Measurements from ENCODE around the gene RAMAC.

Gene RAMAC

DNA sequence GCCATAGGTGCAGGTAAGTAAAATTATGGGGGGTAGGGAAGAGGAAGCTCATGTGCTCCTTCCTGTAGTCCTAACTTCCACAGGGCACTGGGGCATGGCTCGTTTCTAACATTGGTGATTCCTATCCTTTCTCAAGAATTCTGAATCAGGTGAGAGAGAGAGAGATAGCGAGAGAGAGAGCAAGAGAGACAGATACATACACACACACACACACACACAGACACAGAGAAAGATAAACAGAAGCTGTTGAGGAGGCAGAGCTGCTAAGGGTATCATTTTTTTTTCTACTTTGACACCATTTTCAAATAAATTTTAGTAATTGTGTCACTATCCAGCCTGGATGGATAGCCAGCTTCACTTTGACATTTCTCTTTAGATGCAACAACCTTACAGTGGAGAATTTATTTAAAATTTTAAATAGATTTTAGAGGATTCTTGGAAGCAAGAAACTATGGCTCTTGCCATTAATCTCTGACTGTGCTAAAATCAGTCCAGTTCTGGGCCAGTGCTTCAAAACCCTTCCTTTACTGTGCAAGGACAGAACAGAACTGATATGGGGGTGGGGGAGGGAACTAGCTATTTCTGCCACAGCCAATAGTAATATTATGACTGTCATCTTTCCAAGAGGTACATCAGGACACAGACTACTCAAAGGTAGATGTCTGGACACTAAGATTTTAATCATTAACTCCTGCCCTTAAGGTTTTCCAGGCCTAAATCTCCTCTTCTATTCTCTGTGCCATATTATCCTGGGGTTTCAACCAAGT lies 14.6 kb upstream of the RAMAC start:
- TF ChIP-seq FOXM1 (IDR thresholded peaks at IDR 0.05; ENCODE audit: borderline replicate concordance, low read depth): no peak

DNA sequence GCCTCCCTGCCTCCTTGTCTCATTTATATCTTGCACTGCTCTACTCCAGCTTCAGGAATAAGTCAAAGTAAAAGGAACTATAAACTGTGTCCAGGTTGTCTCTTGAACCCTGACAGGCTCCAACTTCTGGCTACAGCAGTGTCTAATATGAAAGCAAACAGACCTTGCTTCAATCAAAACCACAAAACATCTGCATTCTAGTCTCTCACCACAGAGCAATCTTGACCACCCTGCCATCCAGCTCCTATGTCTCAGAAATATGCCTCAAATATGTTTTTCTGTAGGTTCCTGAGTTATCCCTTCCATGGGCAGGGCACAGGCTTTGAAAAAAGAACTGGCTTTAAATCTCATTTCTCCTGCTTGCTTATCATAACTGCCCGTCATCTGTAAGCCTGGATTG lies 13.0 kb upstream of the RAMAC start:
- TF ChIP-seq, protein P1, sequence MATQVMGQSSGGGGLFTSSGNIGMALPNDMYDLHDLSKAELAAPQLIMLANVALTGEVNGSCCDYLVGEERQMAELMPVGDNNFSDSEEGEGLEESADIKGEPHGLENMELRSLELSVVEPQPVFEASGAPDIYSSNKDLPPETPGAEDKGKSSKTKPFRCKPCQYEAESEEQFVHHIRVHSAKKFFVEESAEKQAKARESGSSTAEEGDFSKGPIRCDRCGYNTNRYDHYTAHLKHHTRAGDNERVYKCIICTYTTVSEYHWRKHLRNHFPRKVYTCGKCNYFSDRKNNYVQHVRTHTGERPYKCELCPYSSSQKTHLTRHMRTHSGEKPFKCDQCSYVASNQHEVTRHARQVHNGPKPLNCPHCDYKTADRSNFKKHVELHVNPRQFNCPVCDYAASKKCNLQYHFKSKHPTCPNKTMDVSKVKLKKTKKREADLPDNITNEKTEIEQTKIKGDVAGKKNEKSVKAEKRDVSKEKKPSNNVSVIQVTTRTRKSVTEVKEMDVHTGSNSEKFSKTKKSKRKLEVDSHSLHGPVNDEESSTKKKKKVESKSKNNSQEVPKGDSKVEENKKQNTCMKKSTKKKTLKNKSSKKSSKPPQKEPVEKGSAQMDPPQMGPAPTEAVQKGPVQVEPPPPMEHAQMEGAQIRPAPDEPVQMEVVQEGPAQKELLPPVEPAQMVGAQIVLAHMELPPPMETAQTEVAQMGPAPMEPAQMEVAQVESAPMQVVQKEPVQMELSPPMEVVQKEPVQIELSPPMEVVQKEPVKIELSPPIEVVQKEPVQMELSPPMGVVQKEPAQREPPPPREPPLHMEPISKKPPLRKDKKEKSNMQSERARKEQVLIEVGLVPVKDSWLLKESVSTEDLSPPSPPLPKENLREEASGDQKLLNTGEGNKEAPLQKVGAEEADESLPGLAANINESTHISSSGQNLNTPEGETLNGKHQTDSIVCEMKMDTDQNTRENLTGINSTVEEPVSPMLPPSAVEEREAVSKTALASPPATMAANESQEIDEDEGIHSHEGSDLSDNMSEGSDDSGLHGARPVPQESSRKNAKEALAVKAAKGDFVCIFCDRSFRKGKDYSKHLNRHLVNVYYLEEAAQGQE (IDR thresholded peaks at IDR 0.05; ENCODE audit: low read depth): no peak
- no peak for TF ChIP-seq FOXM1 (IDR thresholded peaks at IDR 0.05; ENCODE audit: borderline replicate concordance, low read depth)
- no peak for TF ChIP-seq TAF1 (IDR thresholded peaks at IDR 0.05; ENCODE audit: low read depth)
- TF ChIP-seq CEBPB (IDR thresholded peaks at IDR 0.05): no peak
- TF ChIP-seq, protein P2, sequence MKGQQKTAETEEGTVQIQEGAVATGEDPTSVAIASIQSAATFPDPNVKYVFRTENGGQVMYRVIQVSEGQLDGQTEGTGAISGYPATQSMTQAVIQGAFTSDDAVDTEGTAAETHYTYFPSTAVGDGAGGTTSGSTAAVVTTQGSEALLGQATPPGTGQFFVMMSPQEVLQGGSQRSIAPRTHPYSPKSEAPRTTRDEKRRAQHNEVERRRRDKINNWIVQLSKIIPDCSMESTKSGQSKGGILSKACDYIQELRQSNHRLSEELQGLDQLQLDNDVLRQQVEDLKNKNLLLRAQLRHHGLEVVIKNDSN (IDR thresholded peaks at IDR 0.05): no peak
- TF ChIP-seq EGR1 (IDR thresholded peaks at IDR 0.05): no peak
- TF ChIP-seq TEAD4 (IDR thresholded peaks at IDR 0.05): no peak
- no peak for TF ChIP-seq ZBTB7A (IDR thresholded peaks at IDR 0.05; ENCODE audit: low read depth)
- TF ChIP-seq TCF12 (IDR thresholded peaks at IDR 0.05; ENCODE audit: low read depth): no peak
- TF ChIP-seq CREB1 (IDR thresholded peaks at IDR 0.05; ENCODE audit: low read depth): no peak
- no peak for TF ChIP-seq NFIC (IDR thresholded peaks at IDR 0.05)

DNA sequence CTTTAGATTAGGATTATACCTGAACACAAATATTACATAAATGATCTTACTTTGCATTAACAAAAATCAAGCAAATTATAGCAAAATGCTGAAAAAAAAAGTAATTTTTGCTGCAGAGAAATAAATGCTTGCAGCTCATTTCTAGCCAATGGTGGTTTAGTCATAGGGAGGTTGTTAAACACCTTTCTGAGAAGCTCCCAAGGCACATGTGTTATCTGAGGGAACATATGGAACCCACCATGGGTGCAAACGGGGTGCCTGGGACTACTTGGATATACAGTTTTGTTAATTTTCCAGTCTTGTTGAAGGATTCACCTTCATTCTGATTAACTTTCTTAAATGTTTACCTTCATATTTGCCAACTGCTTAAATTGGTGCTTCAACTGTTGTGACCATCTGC lies 8.9 kb upstream of the RAMAC start:
- TF ChIP-seq CEBPB (IDR thresholded peaks at IDR 0.05): no peak
- TF ChIP-seq TEAD4 (IDR thresholded peaks at IDR 0.05): no peak
- TF ChIP-seq, protein P1 (IDR thresholded peaks at IDR 0.05; ENCODE audit: low read depth): no peak
- TF ChIP-seq CREB1 (IDR thresholded peaks at IDR 0.05; ENCODE audit: low read depth): no peak
- TF ChIP-seq NFIC (IDR thresholded peaks at IDR 0.05): no peak

DNA sequence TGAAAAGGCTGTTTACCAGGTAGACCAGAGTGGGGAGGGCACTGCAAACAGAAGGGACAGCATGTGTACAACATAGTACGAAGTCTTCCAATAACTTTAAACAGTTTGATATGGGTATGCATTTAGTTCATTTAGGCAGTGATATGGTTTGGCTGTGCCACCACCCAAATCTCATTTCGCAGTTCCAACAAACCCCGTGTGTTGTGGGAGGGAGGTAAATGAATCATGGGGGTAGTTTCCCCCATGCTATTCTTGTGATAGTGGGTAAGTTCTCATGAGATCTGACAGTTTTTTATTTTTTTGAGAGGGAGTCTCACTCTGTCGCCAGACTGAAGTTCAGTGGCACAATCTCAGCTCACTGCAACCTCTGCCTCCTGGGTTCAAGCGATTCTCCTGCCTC lies 7.6 kb upstream of the RAMAC start:
- no peak for TF ChIP-seq TCF12 (IDR thresholded peaks at IDR 0.05; ENCODE audit: low read depth)
- TF ChIP-seq, protein P2 (IDR thresholded peaks at IDR 0.05): no peak
- no peak for TF ChIP-seq ZBTB7A (IDR thresholded peaks at IDR 0.05; ENCODE audit: low read depth)
- TF ChIP-seq TEAD4 (IDR thresholded peaks at IDR 0.05): no peak
- no peak for TF ChIP-seq TAF1 (IDR thresholded peaks at IDR 0.05; ENCODE audit: low read depth)
- no peak for TF ChIP-seq RAD21 (IDR thresholded peaks at IDR 0.05; ENCODE audit: low read depth)
- TF ChIP-seq EP300 (IDR thresholded peaks at IDR 0.05; ENCODE audit: borderline replicate concordance): no peak
- TF ChIP-seq CREB1 (IDR thresholded peaks at IDR 0.05; ENCODE audit: low read depth): no peak
- TF ChIP-seq FOXM1 (IDR thresholded peaks at IDR 0.05; ENCODE audit: borderline replicate concordance, low read depth): no peak
- no peak for TF ChIP-seq EGR1 (IDR thresholded peaks at IDR 0.05)
- no peak for TF ChIP-seq CEBPB (IDR thresholded peaks at IDR 0.05)
- TF ChIP-seq, protein P1 (IDR thresholded peaks at IDR 0.05; ENCODE audit: low read depth): no peak
- no peak for TF ChIP-seq NFIC (IDR thresholded peaks at IDR 0.05)

DNA sequence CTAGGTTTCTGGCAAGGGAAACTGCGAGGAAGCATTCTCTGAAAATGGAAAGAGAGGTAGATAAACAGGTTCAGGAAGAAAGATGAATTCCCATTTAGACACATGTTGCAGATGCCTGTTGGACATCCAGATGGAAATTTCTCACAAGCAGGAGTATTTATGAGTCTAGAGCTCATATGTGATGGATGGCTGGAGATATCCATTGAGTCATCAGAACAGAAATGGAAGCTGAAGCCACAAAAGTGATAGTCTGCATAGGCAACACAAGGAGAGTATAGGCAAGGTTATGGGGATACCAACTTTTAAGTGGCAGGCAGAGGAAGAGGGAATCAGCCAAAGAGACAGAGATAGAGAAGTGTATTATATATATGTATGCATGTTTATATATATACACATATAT lies 6.3 kb upstream of the RAMAC start:
- TF ChIP-seq, protein P3, sequence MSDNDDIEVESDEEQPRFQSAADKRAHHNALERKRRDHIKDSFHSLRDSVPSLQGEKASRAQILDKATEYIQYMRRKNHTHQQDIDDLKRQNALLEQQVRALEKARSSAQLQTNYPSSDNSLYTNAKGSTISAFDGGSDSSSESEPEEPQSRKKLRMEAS (IDR thresholded peaks at IDR 0.05): no peak
- no peak for TF ChIP-seq TAF1 (IDR thresholded peaks at IDR 0.05; ENCODE audit: low read depth)
- TF ChIP-seq RAD21 (IDR thresholded peaks at IDR 0.05; ENCODE audit: low read depth): no peak
- no peak for TF ChIP-seq FOXM1 (IDR thresholded peaks at IDR 0.05; ENCODE audit: borderline replicate concordance, low read depth)
- TF ChIP-seq EP300 (IDR thresholded peaks at IDR 0.05; ENCODE audit: borderline replicate concordance): no peak
- no peak for TF ChIP-seq NFIC (IDR thresholded peaks at IDR 0.05)
- no peak for TF ChIP-seq ZBTB7A (IDR thresholded peaks at IDR 0.05; ENCODE audit: low read depth)
- no peak for TF ChIP-seq TEAD4 (IDR thresholded peaks at IDR 0.05)
- TF ChIP-seq CREB1 (IDR thresholded peaks at IDR 0.05; ENCODE audit: low read depth): no peak
- TF ChIP-seq TCF12 (IDR thresholded peaks at IDR 0.05; ENCODE audit: low read depth): no peak
- no peak for TF ChIP-seq CEBPB (IDR thresholded peaks at IDR 0.05)
- TF ChIP-seq, protein P1 (IDR thresholded peaks at IDR 0.05; ENCODE audit: low read depth): no peak

All from Ishikawa (cell line).